ENCODE results near the gene ZBTB46.

The ZBTB46 gene

GRCh38 chr20:63744574-63745423 is 86.3 kb downstream of the ZBTB46 start:
- peak; percentile 30 for DNase-seq

GRCh38 chr20:63744158-63744557 is 86.9 kb downstream of the ZBTB46 start:
- no peak for DNase-seq

- no peak for DNase-seq
These were observed 87.7 kb downstream of the ZBTB46 start for GRCh38 chr20:63743210-63743970.

GRCh38 chr20:63742381-63743024 is 88.6 kb downstream of the ZBTB46 start:
- peak; percentile 21 for DNase-seq

GRCh38 chr20:63741676-63742380 is 89.2 kb downstream of the ZBTB46 start:
- DNase-seq: peak; percentile 34

- DNase-seq: no peak
These were observed 89.7 kb downstream of the ZBTB46 start for GRCh38 chr20:63741354-63741675.

GRCh38 chr20:63740627-63741353 is 90.3 kb downstream of the ZBTB46 start:
- peak; percentile 95 for DNase-seq

GRCh38 chr20:63740070-63740626 is 90.9 kb downstream of the ZBTB46 start:
- peak; percentile 75 for DNase-seq

- peak; percentile 90 for DNase-seq
These were observed 91.7 kb downstream of the ZBTB46 start, which contains the start of gene SLC2A4RG for GRCh38 chr20:63739130-63740069. TSS of gene SLC2A4RG (plus strand) at chr20:63739776. CDS start at chr20:63739913, 137 bp downstream.

- peak; percentile 78 for DNase-seq
These were observed 92.4 kb downstream of the ZBTB46 start for GRCh38 chr20:63738687-63739129.

- no peak for DNase-seq
These were observed 92.9 kb downstream of the ZBTB46 start for GRCh38 chr20:63737945-63738686.

- DNase-seq: no peak
These were observed 93.4 kb downstream of the ZBTB46 start for GRCh38 chr20:63737695-63737944.

GRCh38 chr20:63736893-63737694 is 94.0 kb downstream of the ZBTB46 start:
- DNase-seq: no peak

GRCh38 chr20:63735859-63736718 is 95.0 kb downstream of the ZBTB46 start, which contains the start of gene LIME1:
TSS of gene LIME1 (plus strand) at chr20:63736664. CDS start at chr20:63737550, 886 bp downstream.
- no peak for DNase-seq

- no peak for DNase-seq
These were observed 95.9 kb downstream of the ZBTB46 start for GRCh38 chr20:63734946-63735858.

- no peak for DNase-seq
These were observed 96.7 kb downstream of the ZBTB46 start for GRCh38 chr20:63734111-63734945.
